Cardiac muscle cell (in vitro differentiated cells and primary cell): ENCODE results near the gene PDPK1. TPM values are rescaled to one million over a fixed set of nuclear protein-coding genes. Genes with fewer than 3 reads are reported as not detected.
"Not testable (repeated sequence)": the region's sequence is repeated elsewhere in the genome, so short reads cannot be mapped to it uniquely, and the experiment has no call there.

Experiments
- DNase-seq, 2 donors: peaks; one replicate each; pipeline versions ENCODE4 v3.0.0 to v3.0.0-alpha.2; 2010 to 2017; ENCODE audit warnings: low read depth in 1 of 2, low spot score in 1 of 2
- H3K27ac ChIP-seq: fragments of 200-600 bp; sonication (generic); 2 replicates; pipeline ENCODE4 v1.5.1; 2016
- H3K27me3 ChIP-seq: fragments of 200-600 bp; sonication (generic); 2 replicates; pipeline ENCODE4 v1.6.0; 2016; ENCODE audit warnings: control low read depth
- H3K36me3 ChIP-seq: fragments of 200-600 bp; sonication (generic); 2 replicates; pipeline ENCODE4 v1.5.1; 2016; ENCODE audit warnings: control low read depth
- H3K4me1 ChIP-seq: fragments of 200-600 bp; sonication (generic); 2 replicates; pipeline ENCODE4 v1.8.1; 2017; ENCODE audit warnings: low read depth, mild to moderate bottlenecking, mixed run types
- H3K4me3 ChIP-seq: fragments of 200-600 bp; sonication (generic); 2 replicates; pipeline ENCODE4 v1.5.1; 2016; ENCODE audit warnings: mild to moderate bottlenecking
- H3K9me3 ChIP-seq: fragments of 200-600 bp; sonication (generic); 2 replicates; pipeline ENCODE4 v1.5.1; 2017; ENCODE audit warnings: low read depth, mild to moderate bottlenecking, control low read depth
- polyA plus RNA-seq: library from polyadenylated mRNA; unstranded; fragments of >200 nt; fragmentation: Nextera tagmentation; extraction: Ambion mirVana; gene quantifications from 2 replicates; pipeline ENCODE4 v1.2.1, GENCODE V29; 2016
- total RNA-seq: library from RNA; depleted of rRNA; stranded (reverse); fragments of >200 nt; gene quantifications from 2 replicates; pipeline ENCODE4 v1.2.3, GENCODE V29; 2016
- TF ChIP-seq, protein P1 (sequence below): IDR thresholded peaks from 2 replicates; pipeline ENCODE4 v1.5.1; 2012; ENCODE audit warnings: low read depth, mild to moderate bottlenecking, low read length

PDPK1 gene
- total and polyA plus RNA-seq, 2 experiments from 2014 or later, result 22.4 to 28.6 TPM

DNA sequence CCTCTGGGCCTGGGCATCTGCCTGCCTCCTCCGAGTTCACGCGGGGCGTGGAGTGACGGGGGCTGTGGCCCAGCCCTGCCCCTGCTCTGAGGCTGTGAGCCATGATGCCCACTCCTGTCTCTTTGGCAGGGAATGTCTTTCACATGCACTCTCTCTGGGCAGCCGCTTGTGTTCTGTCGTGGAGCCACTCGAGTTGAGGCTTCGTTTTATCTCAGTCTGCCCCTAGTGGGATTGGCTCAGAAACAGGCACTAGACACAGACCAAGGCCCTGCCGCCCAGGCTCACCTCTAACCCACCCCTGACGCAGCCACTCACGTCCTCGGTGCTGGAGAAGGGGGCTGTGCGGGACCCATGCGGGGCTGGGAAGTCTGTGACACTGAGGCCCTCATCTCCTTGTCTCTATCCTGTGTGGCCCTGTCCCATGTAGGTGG, 77.0 kb downstream of the PDPK1 start:
- Histone ChIP-seq H3K36me3 (peaks cover 17% of the 10 kb centered on the region), H3K27ac (no peak overlapping the region), H3K4me3 (no peak overlapping the region), H3K9me3 (no peaks in the 10 kb centered on the region), H3K27me3 (no peaks in the 10 kb centered on the region), H3K4me1 (no peaks in the 10 kb centered on the region)
- TF ChIP-seq, protein P1, sequence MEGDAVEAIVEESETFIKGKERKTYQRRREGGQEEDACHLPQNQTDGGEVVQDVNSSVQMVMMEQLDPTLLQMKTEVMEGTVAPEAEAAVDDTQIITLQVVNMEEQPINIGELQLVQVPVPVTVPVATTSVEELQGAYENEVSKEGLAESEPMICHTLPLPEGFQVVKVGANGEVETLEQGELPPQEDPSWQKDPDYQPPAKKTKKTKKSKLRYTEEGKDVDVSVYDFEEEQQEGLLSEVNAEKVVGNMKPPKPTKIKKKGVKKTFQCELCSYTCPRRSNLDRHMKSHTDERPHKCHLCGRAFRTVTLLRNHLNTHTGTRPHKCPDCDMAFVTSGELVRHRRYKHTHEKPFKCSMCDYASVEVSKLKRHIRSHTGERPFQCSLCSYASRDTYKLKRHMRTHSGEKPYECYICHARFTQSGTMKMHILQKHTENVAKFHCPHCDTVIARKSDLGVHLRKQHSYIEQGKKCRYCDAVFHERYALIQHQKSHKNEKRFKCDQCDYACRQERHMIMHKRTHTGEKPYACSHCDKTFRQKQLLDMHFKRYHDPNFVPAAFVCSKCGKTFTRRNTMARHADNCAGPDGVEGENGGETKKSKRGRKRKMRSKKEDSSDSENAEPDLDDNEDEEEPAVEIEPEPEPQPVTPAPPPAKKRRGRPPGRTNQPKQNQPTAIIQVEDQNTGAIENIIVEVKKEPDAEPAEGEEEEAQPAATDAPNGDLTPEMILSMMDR, result no peak
- DNase-seq, result no peak

DNA sequence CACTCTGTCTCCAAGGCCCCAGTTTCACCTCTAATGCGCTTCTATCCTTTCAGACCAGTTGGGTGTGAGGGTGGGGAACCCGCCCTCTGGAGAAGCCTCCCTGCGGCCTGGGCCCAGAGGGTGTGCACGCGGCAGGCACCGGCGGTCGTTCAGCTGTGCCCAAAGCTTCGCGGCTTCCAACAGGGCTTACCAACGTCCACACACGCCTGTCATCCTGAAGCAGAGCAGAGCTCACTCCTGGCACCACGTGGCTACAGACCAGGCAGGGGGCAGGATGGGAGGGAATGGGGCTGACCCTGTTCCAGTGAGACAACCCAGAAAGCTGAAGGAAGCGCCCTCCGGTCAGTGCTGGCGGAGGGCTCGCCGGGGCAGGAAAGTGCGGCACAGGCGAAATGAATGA, 81.1 kb downstream of the PDPK1 start:
- not testable (repeated sequence) for H3K9me3 ChIP-seq, H3K4me1 ChIP-seq, H3K36me3 ChIP-seq, DNase-seq, H3K27me3 ChIP-seq, H3K4me3 ChIP-seq, H3K27ac ChIP-seq

DNA sequence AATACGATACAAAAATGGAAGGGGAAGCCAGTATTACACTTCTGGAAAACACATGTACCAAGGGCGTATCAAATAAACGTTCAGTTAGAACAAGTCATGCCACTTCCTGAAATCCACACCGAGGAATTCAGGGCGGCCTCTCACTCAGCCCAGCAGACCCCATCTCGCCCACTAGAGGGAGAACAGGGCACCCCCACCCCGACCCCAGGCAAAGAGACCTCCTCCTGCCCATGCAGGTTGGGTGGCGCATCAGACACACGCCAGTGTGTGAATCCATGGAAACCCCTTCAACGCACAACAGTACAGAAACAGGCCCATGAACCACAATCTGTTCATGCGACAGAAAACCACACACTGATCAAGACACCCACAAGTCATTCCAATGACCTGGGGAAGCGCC, 81.8 kb downstream of the PDPK1 start:
- not testable (repeated sequence) for H3K4me3 ChIP-seq, H3K9me3 ChIP-seq, DNase-seq, H3K36me3 ChIP-seq, H3K4me1 ChIP-seq, H3K27me3 ChIP-seq, H3K27ac ChIP-seq

DNA sequence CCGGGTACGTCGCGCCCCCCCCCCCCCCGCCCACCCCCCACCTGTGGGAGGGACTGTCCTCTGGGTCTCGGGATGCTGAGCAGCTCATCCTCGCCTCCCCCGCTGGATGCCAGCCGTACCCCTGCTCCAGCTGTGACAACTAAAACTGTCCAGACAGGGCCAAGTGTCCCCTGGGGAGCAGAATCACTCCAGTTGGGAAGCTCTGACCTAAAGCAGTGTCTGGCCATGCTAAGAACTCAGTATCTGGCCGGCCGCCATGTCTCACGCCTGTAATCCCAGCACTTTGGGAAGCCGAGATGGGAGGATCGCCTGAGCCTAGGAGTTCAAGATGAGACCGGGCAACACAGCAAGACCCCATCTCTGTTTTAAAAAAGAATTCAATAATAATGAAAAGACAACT, 83.0 kb downstream of the PDPK1 start:
- H3K4me3 ChIP-seq, H3K27me3 ChIP-seq, H3K27ac ChIP-seq, DNase-seq, H3K36me3 ChIP-seq, H3K4me1 ChIP-seq, H3K9me3 ChIP-seq: not testable (repeated sequence)

DNA sequence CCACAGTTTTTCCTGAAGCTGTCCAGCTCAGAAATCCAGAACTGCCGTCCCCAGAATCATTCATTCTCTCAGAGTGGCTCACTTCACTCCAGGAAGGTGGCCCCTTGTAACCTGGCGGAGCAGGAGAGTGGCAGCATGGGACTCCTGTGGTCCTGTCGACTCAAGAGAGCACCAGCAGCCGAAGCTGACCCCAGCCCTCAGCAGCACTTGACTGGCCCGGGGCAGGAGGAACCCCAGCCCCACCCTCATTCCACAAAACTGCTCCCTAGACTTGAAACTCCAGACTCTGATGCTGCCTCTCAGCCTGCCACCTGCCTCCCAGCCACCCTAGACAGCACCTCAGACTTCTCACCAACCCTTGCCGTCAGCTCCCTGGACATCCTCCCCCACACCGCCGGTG, 83.6 kb downstream of the PDPK1 start:
- H3K9me3 ChIP-seq, H3K4me1 ChIP-seq, H3K27me3 ChIP-seq, H3K4me3 ChIP-seq, H3K27ac ChIP-seq, DNase-seq, H3K36me3 ChIP-seq: not testable (repeated sequence)

DNA sequence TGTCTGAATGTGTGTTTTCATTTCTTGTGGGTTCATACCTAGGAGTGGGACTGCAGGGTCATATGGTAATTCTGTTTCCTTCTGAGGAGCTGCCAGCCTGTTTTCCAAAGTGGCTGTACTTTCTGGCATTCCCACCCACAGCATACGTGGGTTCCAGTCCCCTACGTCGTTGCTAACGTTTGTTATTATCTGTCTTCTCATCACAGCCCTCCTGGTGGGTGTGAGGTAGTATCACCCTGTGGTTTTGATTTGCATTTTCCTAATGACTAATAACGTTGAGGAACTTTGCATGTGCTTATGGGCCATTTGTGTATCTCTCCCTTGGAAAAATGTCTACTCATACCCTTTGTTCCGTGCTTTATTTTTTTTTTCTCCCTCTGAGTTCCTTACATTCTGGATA, 89.3 kb downstream of the PDPK1 start:
- not testable (repeated sequence) for H3K27me3 ChIP-seq, DNase-seq

DNA sequence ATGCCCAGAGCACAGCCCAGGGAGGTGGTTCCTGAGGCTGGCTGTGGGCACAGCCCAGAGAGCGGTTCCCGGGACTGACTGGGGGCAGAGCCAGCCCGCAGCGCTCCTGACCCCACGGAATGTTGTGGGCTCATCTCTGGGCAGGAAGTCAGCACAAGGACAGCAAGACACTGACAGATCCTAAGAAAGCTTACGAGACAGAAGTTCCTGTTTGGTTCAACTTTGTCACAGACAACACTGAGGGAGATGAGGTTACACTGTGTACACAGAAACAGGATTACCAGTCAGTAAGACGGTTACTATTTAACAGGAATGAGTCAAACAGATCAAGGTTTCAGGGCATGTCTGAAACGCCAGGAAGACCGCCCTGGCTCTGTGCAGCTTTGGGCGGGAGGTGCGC, 93.4 kb downstream of the PDPK1 start:
- H3K27me3 ChIP-seq, H3K4me3 ChIP-seq, H3K27ac ChIP-seq, H3K36me3 ChIP-seq, DNase-seq, H3K4me1 ChIP-seq, H3K9me3 ChIP-seq: not testable (repeated sequence)

More for the DNA sequence above, 89.3 kb downstream of the PDPK1 start:
- not testable (repeated sequence) for H3K36me3 ChIP-seq, H3K4me3 ChIP-seq, H3K9me3 ChIP-seq, H3K27ac ChIP-seq, H3K4me1 ChIP-seq

DNA sequence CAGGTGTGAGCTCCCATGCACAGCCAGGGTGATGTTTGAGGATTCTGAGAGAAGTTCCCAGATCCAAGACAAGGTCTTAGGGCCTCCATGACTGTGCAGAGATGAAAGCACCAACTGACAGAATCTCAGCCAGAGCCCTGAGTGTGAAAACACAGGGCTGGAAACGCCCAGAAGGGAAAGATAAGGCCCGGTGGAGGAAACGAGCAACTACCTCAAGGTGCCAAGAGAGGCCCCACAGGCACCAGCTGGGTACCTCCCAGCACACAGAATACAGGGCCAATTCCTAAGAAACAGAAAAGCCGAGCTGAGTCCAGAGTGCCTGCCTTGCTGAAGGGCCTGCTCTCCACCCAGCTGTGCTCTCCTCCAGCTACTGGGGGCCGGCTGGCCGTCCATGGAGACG, 94.5 kb downstream of the PDPK1 start:
- H3K27me3 ChIP-seq, H3K9me3 ChIP-seq, H3K36me3 ChIP-seq, DNase-seq, H3K4me3 ChIP-seq, H3K27ac ChIP-seq, H3K4me1 ChIP-seq: not testable (repeated sequence)

DNA sequence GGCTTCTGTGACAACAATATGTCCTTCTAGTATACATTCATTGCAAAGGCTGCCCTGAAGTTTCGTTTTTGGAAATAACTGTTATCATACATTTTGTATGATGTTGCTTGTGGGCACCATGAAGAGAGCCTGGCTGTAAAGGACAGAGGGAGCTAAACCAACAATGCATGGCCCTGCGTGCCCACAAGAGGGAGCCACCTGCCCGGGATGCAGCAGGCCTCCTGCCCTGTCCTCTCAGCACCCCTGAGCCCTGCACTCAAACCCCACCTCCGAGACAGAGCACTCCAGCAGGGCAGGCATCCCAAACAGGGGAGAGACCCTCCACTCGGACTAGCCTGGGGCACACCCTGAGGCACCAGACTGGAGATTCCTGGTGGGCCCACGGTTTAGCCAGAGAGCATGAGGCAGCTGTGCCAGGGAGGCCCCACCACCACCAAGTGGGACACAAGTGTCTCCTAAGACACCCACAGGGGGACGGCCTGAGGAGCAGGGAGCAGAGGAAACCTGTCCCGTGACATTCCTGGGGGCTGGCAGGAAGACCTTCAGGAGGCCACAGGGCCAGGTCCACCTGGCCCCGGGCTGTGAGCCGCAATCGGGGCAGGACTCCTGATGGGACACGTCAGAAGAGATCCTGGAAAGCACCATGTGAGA, 101.4 kb downstream of the PDPK1 start:
- DNase-seq, H3K4me1 ChIP-seq: not testable (repeated sequence)

DNA sequence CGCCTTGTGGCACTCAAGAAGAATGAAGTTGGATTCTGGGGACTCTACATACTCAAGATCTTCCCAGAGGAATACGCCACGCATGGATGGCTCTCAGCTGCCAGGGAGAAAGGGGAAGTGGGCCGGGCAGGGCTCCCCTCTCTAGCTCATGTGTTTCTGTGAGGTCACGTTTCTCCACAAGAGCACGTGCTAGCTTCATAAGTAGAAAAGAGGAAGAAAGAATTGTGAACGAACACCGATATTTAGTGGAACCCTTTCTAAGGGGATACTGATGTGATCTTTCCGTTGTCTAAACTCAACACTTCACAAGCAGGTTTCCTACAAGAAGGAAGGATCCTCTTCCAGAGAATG, 101.9 kb downstream of the PDPK1 start:
- not testable (repeated sequence) for H3K4me1 ChIP-seq, H3K27ac ChIP-seq, H3K9me3 ChIP-seq, H3K27me3 ChIP-seq, H3K36me3 ChIP-seq, H3K4me3 ChIP-seq, DNase-seq

More for the DNA sequence above, 101.4 kb downstream of the PDPK1 start:
- H3K9me3 ChIP-seq, H3K4me3 ChIP-seq, H3K27ac ChIP-seq, H3K27me3 ChIP-seq, H3K36me3 ChIP-seq: not testable (repeated sequence)

DNA sequence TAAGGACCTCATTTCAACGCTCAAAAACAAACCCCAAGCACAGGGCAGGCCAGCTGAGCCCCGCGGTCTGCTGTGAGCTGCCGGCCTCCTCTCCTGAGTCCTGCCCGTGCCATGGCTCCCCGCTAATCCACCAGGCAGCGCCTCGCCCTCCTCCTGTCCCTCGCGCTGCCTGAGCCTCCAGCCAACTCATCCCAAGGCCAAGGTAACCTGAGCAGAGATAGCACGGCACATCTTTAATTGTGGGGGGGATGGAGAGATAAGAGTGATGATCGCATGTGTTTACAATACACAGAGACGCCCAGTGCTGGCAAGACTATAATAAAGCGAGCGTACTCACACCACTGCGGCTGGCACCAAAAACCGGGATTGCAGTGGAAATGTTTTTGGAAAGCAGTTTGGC, 104.7 kb downstream of the PDPK1 start:
- not testable (repeated sequence) for H3K27ac ChIP-seq, H3K9me3 ChIP-seq, H3K4me1 ChIP-seq, DNase-seq, H3K4me3 ChIP-seq, H3K36me3 ChIP-seq, H3K27me3 ChIP-seq

DNA sequence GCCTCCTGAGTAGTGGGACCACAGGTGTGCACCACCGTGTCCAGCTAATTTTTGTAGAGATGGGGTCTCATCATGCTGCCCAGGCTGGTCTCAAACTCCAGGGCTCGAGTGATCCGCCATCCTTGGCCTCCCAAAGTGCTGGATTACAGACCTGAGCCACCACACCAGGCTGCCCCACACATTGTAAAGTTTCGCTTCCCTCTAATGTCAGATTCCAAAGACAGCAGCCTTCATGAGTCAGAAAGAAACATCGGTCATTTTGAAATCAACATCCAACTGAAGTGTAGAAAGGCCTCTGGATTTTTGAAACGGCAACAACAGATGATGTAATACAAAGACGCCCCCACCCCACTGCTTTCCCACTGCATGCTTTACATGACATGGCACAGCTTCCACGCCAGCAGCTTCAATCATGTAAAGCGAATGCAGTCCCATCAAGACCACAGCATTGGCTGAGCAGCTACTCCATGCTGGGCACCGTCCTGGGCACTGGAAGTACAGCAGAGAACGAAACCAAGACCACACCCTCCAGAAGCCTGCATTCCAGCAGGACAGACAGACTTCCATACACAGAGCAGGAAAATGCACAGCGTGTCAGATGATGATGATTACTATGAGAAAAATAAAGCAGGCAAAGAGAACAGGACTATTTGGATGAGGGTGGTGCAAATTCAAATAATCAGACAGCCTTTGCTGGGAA, 107.1 kb downstream of the PDPK1 start:
- not testable (repeated sequence) for H3K27me3 ChIP-seq, H3K27ac ChIP-seq, H3K4me1 ChIP-seq, H3K36me3 ChIP-seq, H3K9me3 ChIP-seq, H3K4me3 ChIP-seq, DNase-seq

DNA sequence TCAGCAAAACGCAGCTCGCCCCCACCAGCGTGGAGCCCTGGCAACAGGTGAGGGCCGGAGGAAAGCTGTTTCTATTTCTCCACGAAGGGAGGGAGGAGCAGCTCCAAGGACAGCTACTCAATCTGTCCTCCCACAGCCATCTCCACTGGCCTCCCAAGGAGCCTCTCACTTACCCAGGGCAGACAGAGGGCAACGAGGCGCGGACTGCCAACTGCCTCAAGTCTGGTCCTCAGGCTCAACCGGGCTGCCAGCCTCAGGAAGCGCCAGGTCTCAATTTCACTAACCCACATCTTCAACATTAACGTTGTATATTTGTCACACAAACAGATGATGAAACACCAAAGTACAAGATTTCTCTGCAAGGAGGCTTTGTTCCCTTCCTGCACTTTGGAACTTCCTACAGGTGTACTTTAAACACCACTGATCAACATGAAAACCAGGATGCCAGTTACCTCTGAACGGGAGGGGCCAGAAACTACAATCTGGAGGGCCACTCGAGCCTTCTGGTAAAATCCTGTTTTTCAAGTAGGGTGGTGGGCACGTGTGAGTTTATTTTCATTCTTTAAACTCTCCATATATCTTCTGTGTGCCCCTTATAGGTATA, 113.5 kb downstream of the PDPK1 start:
- H3K9me3 ChIP-seq, H3K27me3 ChIP-seq, H3K36me3 ChIP-seq, H3K4me3 ChIP-seq, H3K4me1 ChIP-seq, DNase-seq, H3K27ac ChIP-seq: not testable (repeated sequence)
